Measurements from ENCODE around the gene STXBP3.

Gene STXBP3

DNA sequence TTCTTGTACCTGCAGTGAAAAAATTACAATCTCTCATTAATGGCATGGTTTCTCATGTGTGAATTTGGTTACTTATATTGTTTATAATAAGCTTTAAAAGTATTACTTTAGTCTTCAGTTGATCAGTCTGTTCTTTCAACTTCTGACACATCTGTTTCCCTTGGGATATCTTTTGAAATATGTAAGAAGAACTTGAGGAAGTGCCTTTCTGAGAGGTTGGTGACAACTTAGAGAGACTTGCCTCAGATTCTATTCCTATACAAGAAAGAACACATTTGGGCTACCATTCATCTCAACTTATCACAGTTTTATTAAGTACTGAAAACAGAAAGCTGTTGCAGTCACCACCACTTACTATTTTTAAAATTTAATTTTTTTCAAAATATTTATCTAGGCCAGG lies 102.3 kb downstream of the STXBP3 start:
- CTCF ChIA-PET: interaction anchor here (18.2 kb wide), 1 partner anchor 19 kb away, joined by 244 read pairs; no protein-coding TSS in a partner anchor
- peak in 2 of 3 donors; percentile 48 to 64 for DNase-seq
- Histone ChIP-seq H3K27me3 (replicated peaks in 2 of 5; ENCODE audit: control insufficient read depth in 4 of 5, insufficient read depth in 5 of 5, low read length in 4 of 5) (no peaks in the 10 kb centered on the region), H3K36me3 (ENCODE audit: control insufficient read depth in 4 of 4, insufficient read depth in 4 of 4, low read length in 3 of 4) (no peaks in the 10 kb centered on the region), H3K4me3 (ENCODE audit: control insufficient read depth in 1 of 7, extremely low read depth in 1 of 7, insufficient read depth in 4 of 7, low read depth in 2 of 7, low read length in 6 of 7) (peak overlapping the region in 2 of 7 experiments; percentile 7 to 28), H3K4me1 (ENCODE audit: control extremely low read depth in 1 of 4, control insufficient read depth in 4 of 4, insufficient read depth in 4 of 4, low read length in 3 of 4) (peaks cover 17 to 65% (median 48%) of the 10 kb centered on the region in 4 experiments), H3K27ac (ENCODE audit: insufficient read depth in 1 of 2, low read depth in 1 of 2, low read length in 2 of 2, poor library complexity in 1 of 2, severe bottlenecking in 2 of 2) (peak overlapping the region in 1 of 2 experiments; percentile 46), H3K9me3 (ENCODE audit: control extremely low read depth in 1 of 5, control insufficient read depth in 4 of 5, insufficient read depth in 2 of 5, low read depth in 1 of 5, low read length in 4 of 5) (no peaks in the 10 kb centered on the region)
- POLR2A ChIA-PET: no interaction called here

DNA sequence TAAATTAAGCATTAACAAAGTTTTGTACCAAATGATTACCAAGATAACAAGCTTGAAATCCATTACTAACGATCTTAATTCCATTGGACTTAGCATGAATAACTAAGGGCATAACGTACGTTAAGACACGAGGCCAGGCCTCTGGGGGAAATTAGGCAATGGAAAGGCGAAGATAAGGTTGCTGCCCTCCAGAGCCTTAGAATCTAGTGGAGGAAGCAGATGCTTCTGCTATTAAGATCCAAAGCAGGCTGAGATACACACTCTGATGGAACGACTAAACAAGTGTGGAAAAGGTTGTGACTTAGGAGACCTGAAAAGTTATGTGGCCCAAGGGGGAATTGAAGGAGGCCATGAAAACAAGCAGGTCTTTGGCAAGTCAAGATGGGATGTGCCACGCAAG lies 104.5 kb downstream of the STXBP3 start:
- peak overlapping the region in 1 of 7 experiments; percentile 49 for H3K4me3 ChIP-seq (ENCODE audit: control insufficient read depth in 1 of 7, extremely low read depth in 1 of 7, insufficient read depth in 4 of 7, low read depth in 2 of 7, low read length in 6 of 7)
- no peaks in the 10 kb centered on the region for H3K36me3 ChIP-seq (ENCODE audit: control insufficient read depth in 4 of 4, insufficient read depth in 4 of 4, low read length in 3 of 4)
- peak overlapping the region in 1 of 2 experiments; percentile 93 for H3K27ac ChIP-seq (ENCODE audit: insufficient read depth in 1 of 2, low read depth in 1 of 2, low read length in 2 of 2, poor library complexity in 1 of 2, severe bottlenecking in 2 of 2)
- H3K27me3 ChIP-seq (replicated peaks in 2 of 5; ENCODE audit: control insufficient read depth in 4 of 5, insufficient read depth in 5 of 5, low read length in 4 of 5): no peaks in the 10 kb centered on the region
- H3K9me3 ChIP-seq (ENCODE audit: control extremely low read depth in 1 of 5, control insufficient read depth in 4 of 5, insufficient read depth in 2 of 5, low read depth in 1 of 5, low read length in 4 of 5): no peaks in the 10 kb centered on the region
- ChIA-PET POLR2A (interaction anchor here (0.6 kb wide), 1 partner anchor 14 kb away, joined by 3 read pairs; no protein-coding TSS in a partner anchor), CTCF (interaction anchor here (0.6 to 18.2 kb wide), 8 partner anchors 8 to 47 kb away, joined by 3 to 244 read pairs (median 11); no protein-coding TSS in a partner anchor)
- H3K4me1 ChIP-seq (ENCODE audit: control extremely low read depth in 1 of 4, control insufficient read depth in 4 of 4, insufficient read depth in 4 of 4, low read length in 3 of 4): peaks cover 24 to 77% (median 58%) of the 10 kb centered on the region in 4 experiments
- DNase-seq: peak in 2 of 3 donors; percentile 55 to 68
- WGBS (ENCODE audit: insufficient coverage): 56% methylated on average over 7 of the region's 7 CpGs

DNA sequence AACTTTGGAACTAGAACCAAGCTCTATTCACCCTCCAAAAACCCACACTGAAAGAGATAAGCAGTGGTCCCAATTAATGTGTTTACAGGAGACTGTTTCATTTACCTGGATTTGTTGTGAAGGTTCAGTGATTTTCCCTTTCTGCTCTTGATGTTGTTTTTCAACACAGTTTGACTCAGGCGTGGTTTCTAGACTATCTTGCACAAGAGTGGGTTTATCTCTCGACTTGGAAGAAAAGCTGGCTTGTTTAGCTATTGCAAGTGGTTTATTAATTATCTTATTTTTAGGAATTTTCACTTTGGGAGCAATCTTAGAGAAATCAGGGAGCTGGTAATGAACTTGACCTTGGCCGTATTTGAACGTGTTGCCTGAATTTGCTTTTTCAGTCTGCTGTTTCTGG lies 105.1 kb downstream of the STXBP3 start:
- Histone ChIP-seq H3K9me3 (ENCODE audit: control extremely low read depth in 1 of 5, control insufficient read depth in 4 of 5, insufficient read depth in 2 of 5, low read depth in 1 of 5, low read length in 4 of 5) (no peaks in the 10 kb centered on the region), H3K4me1 (ENCODE audit: control extremely low read depth in 1 of 4, control insufficient read depth in 4 of 4, insufficient read depth in 4 of 4, low read length in 3 of 4) (peaks cover 24 to 80% (median 58%) of the 10 kb centered on the region in 4 experiments), H3K36me3 (ENCODE audit: control insufficient read depth in 4 of 4, insufficient read depth in 4 of 4, low read length in 3 of 4) (no peaks in the 10 kb centered on the region), H3K27ac (ENCODE audit: insufficient read depth in 1 of 2, low read depth in 1 of 2, low read length in 2 of 2, poor library complexity in 1 of 2, severe bottlenecking in 2 of 2) (peak overlapping the region; percentile 93), H3K4me3 (ENCODE audit: control insufficient read depth in 1 of 7, extremely low read depth in 1 of 7, insufficient read depth in 4 of 7, low read depth in 2 of 7, low read length in 6 of 7) (peak overlapping the region in 2 of 7 experiments; percentile 49 to 63), H3K27me3 (replicated peaks in 2 of 5; ENCODE audit: control insufficient read depth in 4 of 5, insufficient read depth in 5 of 5, low read length in 4 of 5) (no peaks in the 10 kb centered on the region)
- WGBS (ENCODE audit: insufficient coverage): 78% methylated on average over 2 of the region's 4 CpGs
- no peak for DNase-seq
- ChIA-PET CTCF (interaction anchor here (0.6 to 18.2 kb wide), 9 partner anchors 8 to 47 kb away, joined by 3 to 244 read pairs (median 13); no protein-coding TSS in a partner anchor), POLR2A (interaction anchor here (0.6 to 1.9 kb wide), 5 partner anchors 9 to 25 kb away, joined by 3 to 7 read pairs (median 5); partner anchors contain the start of gene GPSM2)

DNA sequence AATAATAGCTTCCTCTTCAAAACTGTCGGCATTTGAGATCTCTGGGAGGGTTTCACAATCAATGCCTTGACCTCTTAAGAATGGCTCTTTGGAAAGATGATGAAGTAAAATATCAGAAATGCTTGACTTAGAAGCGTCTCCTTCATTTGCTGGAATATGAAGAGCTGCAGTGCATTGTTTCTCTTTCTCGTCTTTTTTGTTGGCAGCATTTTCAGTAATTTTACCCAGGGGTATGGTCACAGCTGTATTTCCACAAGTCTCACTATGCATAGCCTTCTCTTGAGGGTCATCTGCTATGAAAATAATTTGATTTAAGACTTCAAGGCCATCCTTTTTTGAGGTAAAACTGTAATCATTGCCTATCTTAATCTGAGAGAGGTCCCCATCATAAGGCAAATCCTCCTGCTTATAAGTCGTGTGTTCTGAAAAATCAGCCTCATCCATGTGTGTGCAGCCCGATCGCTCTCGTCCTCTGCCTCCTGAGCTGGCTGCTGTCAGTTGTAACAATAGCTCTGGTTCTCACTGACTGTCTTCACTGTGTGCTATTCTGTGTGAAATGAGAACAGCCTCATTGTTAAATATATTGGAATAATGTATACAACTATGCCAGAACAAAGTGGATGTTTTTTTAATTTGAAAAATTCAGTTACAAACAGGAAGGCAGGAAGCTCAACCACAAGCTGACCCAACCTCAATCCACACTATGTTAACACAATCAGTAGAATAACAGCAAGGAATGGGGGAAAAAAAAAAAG lies 105.9 kb downstream of the STXBP3 start:
- ChIA-PET CTCF (interaction anchor here (1.0 to 18.2 kb wide), 10 partner anchors 9 to 44 kb away, joined by 3 to 244 read pairs (median 11); no protein-coding TSS in a partner anchor), POLR2A (interaction anchor here (0.7 to 1.9 kb wide), 9 partner anchors 9 to 160 kb away, joined by 3 to 7 read pairs (median 4); partner anchors contain the start of genes GPSM2 and PRPF38B)
- H3K36me3 ChIP-seq (ENCODE audit: control insufficient read depth in 4 of 4, insufficient read depth in 4 of 4, low read length in 3 of 4): no peaks in the 10 kb centered on the region
- no peaks in the 10 kb centered on the region for H3K27me3 ChIP-seq (replicated peaks in 2 of 5; ENCODE audit: control insufficient read depth in 4 of 5, insufficient read depth in 5 of 5, low read length in 4 of 5)
- H3K4me1 ChIP-seq (ENCODE audit: control extremely low read depth in 1 of 4, control insufficient read depth in 4 of 4, insufficient read depth in 4 of 4, low read length in 3 of 4): peaks cover 24 to 79% (median 58%) of the 10 kb centered on the region in 4 experiments
- H3K9me3 ChIP-seq (ENCODE audit: control extremely low read depth in 1 of 5, control insufficient read depth in 4 of 5, insufficient read depth in 2 of 5, low read depth in 1 of 5, low read length in 4 of 5): no peaks in the 10 kb centered on the region
- peak overlapping the region in 5 of 7 experiments; percentile 8 to 63 (median 37) for H3K4me3 ChIP-seq (ENCODE audit: control insufficient read depth in 1 of 7, extremely low read depth in 1 of 7, insufficient read depth in 4 of 7, low read depth in 2 of 7, low read length in 6 of 7)
- peak overlapping the region; percentile 93 for H3K27ac ChIP-seq (ENCODE audit: insufficient read depth in 1 of 2, low read depth in 1 of 2, low read length in 2 of 2, poor library complexity in 1 of 2, severe bottlenecking in 2 of 2)
- DNase-seq: peak; percentile 38 to 89 (median 85)
- 4% methylated on average over 3 of the region's 7 CpGs for WGBS (ENCODE audit: insufficient coverage)

DNA sequence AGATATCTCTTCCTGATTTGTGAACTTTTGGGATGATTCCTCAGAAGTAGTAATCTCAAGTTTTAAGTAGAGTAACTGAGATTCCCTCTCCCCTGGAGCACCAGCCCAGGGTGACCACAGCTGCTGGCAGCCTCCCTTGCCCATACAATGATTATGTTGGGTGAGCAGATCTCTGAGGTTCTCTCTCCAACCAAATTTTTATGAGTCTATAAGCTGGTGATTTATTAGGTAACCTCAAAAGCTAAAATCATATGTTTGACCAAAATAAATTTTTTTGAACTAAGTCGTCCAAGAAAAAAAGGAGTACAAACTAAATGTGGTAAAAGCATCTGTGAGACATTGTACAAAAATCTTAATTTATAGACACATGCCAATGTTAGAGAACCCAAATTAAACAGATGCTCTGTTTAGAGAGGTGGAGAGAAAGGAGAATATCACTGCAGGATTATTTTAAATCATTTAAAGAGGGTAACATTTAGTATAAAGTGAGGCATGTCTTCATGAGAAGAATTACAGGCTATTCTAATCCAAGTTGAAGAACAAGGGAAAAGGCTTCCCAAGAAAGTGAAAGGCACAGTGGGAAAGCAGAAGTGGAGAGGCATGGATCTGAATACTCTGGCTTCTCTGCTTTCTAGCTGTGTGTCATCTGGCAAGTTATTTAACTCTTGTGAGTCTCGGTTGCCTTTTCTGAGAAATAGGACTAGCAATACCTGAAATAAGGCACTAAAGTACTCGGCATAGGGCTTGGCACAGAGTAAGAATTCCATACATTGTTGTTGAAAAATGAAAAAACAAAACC lies 107.9 kb downstream of the STXBP3 start:
- Histone ChIP-seq H3K9me3 (ENCODE audit: control extremely low read depth in 1 of 5, control insufficient read depth in 4 of 5, insufficient read depth in 2 of 5, low read depth in 1 of 5, low read length in 4 of 5) (no peaks in the 10 kb centered on the region), H3K27me3 (replicated peaks in 2 of 5; ENCODE audit: control insufficient read depth in 4 of 5, insufficient read depth in 5 of 5, low read length in 4 of 5) (no peaks in the 10 kb centered on the region), H3K36me3 (ENCODE audit: control insufficient read depth in 4 of 4, insufficient read depth in 4 of 4, low read length in 3 of 4) (no peaks in the 10 kb centered on the region), H3K27ac (ENCODE audit: insufficient read depth in 1 of 2, low read depth in 1 of 2, low read length in 2 of 2, poor library complexity in 1 of 2, severe bottlenecking in 2 of 2) (peak overlapping the region; percentile 18 to 93), H3K4me1 (ENCODE audit: control extremely low read depth in 1 of 4, control insufficient read depth in 4 of 4, insufficient read depth in 4 of 4, low read length in 3 of 4) (peaks cover 24 to 67% (median 53%) of the 10 kb centered on the region in 4 experiments), H3K4me3 (ENCODE audit: control insufficient read depth in 1 of 7, extremely low read depth in 1 of 7, insufficient read depth in 4 of 7, low read depth in 2 of 7, low read length in 6 of 7) (peak overlapping the region in 1 of 7 experiments; percentile 5)
- POLR2A ChIA-PET: interaction anchor here (1.1 kb wide), 1 partner anchor 22 kb away, joined by 4 read pairs; the partner anchor contains the start of gene GPSM2
- peak in 1 of 3 donors; percentile 47 for DNase-seq
- WGBS (ENCODE audit: insufficient coverage): 100% methylated on average over 1 of the region's 3 CpGs
- CTCF ChIA-PET: interaction anchor here (0.7 to 18.2 kb wide), 8 partner anchors 8 to 43 kb away, joined by 3 to 244 read pairs (median 4); no protein-coding TSS in a partner anchor

DNA sequence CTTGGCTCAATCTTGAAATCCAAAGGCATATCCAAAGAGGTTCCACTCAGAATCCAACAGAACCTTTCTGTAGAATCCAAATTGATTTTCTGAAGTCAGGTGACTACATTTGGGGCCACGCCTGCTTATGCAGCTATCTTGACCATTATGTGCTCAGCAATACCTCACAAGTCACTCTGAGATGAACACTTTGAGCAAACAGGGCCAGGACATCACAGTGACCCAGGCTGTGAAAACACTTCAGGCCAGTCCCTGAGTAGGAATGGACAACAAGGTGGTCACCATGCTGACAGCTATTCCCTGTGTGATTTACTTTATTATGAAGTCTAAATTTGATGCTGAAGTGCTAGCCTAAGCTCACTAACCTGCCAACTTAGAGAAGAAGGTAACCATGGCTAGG lies 110.5 kb downstream of the STXBP3 start, which contains the start of gene AKNAD1:
TSS of gene AKNAD1 (minus strand) at position 101 of the 400 bp plus-strand sequence. CDS start 4,430 bp downstream, outside the sequence.
- ChIA-PET POLR2A (interaction anchor here (0.7 kb wide), 1 partner anchor 39 kb away, joined by 3 read pairs; no protein-coding TSS in a partner anchor), CTCF (interaction anchor here (0.9 to 18.2 kb wide), 5 partner anchors 8 to 41 kb away, joined by 3 to 244 read pairs (median 3); no protein-coding TSS in a partner anchor)
- no peaks in the 10 kb centered on the region for H3K9me3 ChIP-seq (ENCODE audit: control extremely low read depth in 1 of 5, control insufficient read depth in 4 of 5, insufficient read depth in 2 of 5, low read depth in 1 of 5, low read length in 4 of 5)
- no peaks in the 10 kb centered on the region for H3K27me3 ChIP-seq (replicated peaks in 2 of 5; ENCODE audit: control insufficient read depth in 4 of 5, insufficient read depth in 5 of 5, low read length in 4 of 5)
- no peak for DNase-seq
- no peak within 1 kb of the TSS for H3K4me3 ChIP-seq (ENCODE audit: control insufficient read depth in 1 of 7, extremely low read depth in 1 of 7, insufficient read depth in 4 of 7, low read depth in 2 of 7, low read length in 6 of 7)
- H3K4me1 ChIP-seq (ENCODE audit: control extremely low read depth in 1 of 4, control insufficient read depth in 4 of 4, insufficient read depth in 4 of 4, low read length in 3 of 4): peaks cover 15 to 45% (median 33%) of the 10 kb centered on the region in 4 experiments
- 100% methylated on average over 1 of the region's 1 CpG for WGBS (ENCODE audit: insufficient coverage)
- no peak within 1 kb of the TSS for H3K27ac ChIP-seq (ENCODE audit: insufficient read depth in 1 of 2, low read depth in 1 of 2, low read length in 2 of 2, poor library complexity in 1 of 2, severe bottlenecking in 2 of 2)
- H3K36me3 ChIP-seq (ENCODE audit: control insufficient read depth in 4 of 4, insufficient read depth in 4 of 4, low read length in 3 of 4): no peaks in the 10 kb centered on the region
